Gastroesophageal sphincter (tissue), 3 donors: ENCODE data around the gene CDC5L.

Experiments
- CTCF ChIP-seq, 4 experiments: fragments of 200-600 bp in 2 of 4; fragments of 450-650 bp in 2 of 4; sonication (generic) in 1 of 4; IDR thresholded peaks; one replicate each; pipeline ENCODE4 v1.5.1; 2017 to 2019; ENCODE audit warnings: antibody characterized with exemption in 4 of 4, mild to moderate bottlenecking in 2 of 4, moderate library complexity in 2 of 4
- POLR2A ChIP-seq, 2 donors: fragments of 450-650 bp; IDR thresholded peaks; one replicate each; pipeline ENCODE4 v1.6.1; 2017; ENCODE audit warnings: antibody characterized with exemption in 2 of 2, mild to moderate bottlenecking in 2 of 2, moderate library complexity in 1 of 2

DNA sequence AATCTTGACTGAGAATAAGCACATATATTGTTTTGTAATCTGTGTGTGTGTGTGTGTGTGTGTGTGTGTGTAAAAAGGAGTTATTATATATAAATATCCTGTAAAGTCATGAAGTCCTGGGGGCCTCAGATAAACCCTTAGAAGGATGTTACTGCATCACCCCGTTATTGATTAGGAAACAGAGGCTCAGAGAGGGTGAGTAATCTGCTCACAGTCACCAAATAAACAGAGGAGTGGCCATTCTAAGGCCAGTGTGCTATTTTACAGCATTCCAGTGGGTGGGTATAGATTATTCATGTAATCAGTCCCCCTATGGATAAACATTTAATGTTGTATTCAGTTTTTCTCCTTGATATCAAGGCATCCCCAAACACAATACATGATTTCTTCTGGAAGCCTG lies 87.1 kb downstream of the CDC5L start:
- TF ChIP-seq POLR2A (IDR thresholded peaks at IDR 0.05) (no peak), CTCF (IDR thresholded peaks at IDR 0.05) (no peak)
